Stimulated activated CD4-positive, alpha-beta T cell treated with anti-CD3 and anti-CD28 coated beads, Interleukin-15, amount 100 ng/mL, for 24 hours (primary cell): Measurements from ENCODE around the gene PPIL6.

Experiments
- DNase-seq: peaks from one replicate; pipeline ENCODE4 v3.0.0-alpha.2; 2020

The PPIL6 gene

DNA sequence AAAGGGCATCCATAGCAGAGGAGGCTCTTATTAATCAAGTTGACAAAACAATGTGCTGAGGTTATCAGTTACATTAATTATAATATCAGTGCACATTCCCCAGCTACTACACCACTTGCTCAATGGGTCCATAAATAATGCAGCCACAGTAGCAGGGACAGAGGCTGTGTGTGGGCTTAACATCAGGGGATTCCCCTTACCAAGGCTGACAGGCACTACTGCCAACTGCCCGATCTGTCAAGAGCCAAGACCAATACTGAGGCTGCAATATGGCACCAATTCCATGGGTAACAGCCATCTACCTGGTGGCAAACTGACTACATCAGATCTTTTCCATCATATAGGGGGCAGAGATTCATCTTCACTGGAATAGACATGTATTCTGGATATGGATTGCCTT, 80.1 kb downstream of the PPIL6 start:
- no peak for DNase-seq

DNA sequence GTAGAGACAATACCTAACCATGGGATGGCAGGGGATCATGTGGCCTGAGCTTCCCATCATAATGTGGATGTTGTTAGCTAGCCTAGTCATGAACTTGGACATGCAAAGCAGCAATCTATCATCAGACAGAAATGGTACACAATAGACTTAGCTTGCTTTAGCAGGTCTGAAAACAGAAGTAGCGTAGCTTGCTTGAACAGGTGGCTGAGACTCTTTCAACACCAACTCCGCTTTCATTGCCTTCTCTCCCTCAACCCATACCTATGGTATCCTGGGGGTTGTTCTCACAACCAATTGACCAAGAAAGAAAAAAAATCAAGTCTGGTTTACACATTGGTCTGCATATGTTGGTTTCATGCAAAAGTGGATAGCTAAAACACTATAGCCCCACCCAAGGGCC, 81.2 kb downstream of the PPIL6 start:
- DNase-seq: no peak

DNA sequence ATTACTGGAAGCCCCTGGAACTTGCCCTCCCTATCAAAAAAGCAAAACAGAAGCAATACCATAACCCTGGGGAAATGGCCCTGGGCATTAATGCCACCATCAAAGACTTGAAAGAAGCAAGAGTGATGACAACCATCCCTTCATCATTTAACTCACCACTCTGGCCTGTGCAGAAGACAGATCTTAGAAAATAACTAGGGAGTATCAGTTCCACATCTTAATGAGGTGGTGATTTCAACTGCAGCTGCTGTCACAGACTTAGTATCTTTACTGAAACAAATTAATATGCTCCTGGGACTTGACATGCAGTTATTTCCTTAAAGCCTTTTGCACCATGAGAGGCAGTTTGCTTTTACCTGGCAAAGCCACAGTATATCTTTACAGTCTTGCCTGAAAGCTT, 82.2 kb downstream of the PPIL6 start:
- no peak for DNase-seq

DNA sequence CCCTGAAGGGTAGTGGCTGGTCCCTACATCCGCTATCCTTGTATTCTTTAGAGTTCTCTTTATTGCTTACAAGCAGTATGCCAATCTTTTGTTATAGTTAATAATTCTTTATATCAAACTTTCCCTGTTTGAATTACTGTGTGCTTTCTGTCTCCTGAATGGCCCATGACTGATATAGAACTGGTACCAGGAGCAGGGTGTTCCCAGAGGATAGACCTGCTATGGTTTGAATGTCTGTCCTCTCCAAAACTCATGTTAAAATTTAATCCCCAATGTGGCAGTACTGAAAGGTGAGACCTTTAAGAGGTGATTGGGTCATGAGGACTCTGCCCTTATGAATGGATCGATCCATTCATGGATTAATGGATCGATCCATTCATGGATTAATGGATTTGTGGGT, 84.2 kb downstream of the PPIL6 start:
- DNase-seq: no peak

DNA sequence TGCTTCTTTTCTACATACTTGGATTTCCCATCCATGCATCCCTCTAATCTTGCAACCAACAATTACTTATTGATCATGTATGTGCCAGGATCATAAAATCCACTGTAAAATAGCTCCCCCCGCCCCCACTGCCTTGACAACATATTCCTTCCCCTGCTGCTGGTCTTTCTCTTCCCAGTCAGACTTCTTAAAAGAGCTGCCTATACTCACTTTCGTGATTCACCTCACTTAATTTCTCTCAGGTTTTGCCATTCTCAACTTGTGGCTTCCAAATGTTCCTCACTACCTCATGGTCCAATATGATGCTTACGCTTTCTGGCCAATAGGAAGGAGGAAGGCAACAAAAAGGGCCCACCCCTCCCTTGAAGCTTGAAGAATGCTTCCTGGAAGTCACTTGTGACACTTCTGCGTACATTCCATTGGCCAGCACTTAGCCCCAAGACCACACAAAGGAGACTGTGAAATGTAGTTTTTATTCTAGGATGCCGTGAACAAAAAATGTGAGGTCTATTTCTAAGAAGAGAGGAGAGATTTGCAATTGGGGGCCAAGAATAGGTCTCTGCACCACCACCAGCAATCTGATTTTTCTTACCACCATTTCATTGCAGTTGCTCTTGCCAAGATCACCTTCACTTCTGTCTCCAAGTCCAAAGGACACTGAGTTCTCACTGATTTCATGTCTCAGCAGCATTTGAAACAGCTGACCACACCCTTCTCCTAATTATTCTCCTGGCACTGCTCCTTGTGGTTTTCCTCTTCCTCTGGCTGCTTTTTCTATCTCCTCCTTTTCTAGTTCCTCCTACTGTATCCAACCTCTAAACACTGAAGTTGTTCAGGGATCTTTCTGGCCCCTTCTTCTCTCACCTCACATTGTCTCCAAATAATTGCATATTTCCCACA, 88.9 kb downstream of the PPIL6 start:
- no peak for DNase-seq

DNA sequence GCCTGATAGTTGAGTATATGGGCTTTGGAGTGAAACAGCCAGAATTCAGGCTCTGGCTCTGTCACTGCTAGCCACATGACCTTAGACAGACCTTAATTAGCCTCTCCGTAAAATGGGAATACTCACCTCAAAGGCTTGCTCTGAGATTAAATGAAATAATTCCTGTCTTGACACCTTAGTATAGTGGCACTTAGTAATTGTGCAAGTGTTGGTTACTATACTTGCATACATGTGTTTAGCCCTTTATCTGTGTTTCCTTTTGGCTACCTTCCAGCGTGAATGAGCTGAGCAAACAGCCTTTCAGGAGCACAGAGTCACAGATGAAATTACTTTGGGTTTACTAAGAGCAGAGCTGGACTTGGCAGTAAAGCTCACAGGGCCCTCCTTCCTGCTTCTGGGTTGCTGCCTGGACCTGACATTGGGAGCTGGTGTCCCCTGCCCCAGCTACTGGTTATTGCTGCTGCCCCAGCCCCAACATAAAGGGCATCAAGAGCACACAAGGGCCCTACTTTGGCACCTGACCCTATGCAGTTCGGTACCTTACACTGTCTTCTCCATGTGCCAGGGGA, 90.9 kb downstream of the PPIL6 start:
- no peak for DNase-seq

DNA sequence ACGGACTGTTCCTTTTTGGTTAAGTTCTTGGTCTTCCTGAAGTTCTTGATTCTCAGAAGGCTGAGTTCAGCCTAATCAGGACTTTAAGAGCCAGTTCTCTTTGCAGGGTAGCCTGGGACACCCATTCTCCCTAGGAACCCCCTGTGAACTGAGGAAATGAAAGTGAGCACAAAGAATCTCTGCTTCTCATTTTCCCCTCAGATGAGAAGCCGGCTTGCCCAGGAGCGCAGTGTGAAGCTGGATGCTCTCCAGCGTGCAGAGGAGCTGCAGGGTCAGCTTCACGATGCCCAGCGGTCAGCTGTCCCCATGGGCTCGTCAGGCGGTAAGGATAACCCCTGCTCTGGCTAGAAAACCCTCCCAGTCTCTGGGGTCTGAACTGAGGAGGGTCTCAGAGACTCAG, 92.2 kb downstream of the PPIL6 start:
- DNase-seq: no peak

DNA sequence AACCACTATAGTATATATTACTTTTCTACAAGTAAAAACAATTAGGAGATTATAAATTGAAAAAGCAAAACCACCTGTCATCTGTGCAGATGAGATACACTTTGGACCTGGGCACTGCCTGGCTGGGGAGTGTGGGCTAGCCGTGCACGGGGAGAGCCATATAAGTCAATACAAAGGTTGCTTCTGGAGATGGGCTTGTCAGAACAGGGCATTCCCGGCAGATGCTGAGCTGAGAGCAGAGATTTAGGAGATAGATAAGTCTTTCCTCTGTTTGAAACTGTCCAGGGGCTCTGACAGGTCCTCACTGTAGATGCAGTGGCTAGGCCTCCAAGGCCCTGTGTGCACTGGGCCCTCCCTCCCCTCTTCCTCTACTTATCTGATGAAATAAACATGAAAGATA, 92.6 kb downstream of the PPIL6 start:
- no peak for DNase-seq

DNA sequence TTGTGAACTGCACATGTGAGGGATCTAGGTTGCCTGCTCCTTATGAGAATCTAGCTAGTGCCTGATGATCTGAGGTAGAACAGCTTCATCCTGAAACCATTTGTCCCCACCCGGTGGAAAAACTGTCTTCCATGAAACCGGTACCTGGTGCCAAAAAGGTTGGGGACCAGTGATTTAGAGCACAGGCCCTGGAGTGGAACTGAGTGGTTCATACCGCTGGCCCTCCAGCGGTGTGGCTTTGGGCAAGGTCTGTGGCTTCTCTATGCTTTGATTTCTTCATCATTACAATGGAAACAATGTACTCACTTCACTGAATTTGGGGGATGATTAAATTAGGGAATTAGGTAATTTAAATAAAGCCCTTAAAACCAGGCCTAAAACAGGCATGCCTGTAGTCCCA, 94.4 kb downstream of the PPIL6 start:
- no peak for DNase-seq

DNA sequence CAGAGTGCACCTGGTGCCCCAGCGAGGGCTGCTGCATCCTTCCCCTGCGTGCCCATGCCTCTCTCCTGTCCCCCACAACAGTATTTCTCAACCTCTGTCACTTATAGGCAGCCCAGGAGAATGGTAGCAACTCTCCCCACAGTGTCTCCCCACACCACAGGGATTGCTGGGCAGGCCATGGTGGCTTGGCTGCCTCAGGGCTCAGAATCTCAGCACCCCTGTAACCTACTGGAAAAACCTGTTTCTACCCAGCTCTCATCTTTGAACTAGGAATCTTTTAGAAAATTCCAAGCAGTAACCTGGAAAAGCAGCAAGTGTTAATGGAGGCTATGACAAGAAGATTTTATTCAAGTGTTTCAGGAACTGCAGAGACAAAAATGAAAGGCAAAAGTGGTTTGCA, 96.2 kb downstream of the PPIL6 start:
- DNase-seq: no peak

DNA sequence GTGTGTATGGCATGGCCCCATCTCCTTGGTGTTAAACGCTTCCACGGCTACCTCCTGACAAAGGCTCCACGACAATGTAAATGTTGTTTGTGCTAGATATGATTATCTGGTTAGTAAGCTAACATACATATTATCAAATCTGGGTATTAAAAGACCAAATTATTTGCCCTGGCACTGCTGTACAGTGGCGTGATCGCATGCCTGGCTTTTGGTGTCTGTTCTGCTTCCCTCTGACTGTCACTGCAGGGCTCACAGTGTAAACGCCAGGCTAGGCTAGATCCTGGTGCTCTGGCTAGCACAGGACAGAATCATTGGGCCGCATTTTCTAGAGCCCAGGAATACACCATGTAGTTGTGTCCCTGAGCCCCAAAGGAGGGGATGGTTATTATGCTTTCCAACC, 96.9 kb downstream of the PPIL6 start:
- DNase-seq: no peak

DNA sequence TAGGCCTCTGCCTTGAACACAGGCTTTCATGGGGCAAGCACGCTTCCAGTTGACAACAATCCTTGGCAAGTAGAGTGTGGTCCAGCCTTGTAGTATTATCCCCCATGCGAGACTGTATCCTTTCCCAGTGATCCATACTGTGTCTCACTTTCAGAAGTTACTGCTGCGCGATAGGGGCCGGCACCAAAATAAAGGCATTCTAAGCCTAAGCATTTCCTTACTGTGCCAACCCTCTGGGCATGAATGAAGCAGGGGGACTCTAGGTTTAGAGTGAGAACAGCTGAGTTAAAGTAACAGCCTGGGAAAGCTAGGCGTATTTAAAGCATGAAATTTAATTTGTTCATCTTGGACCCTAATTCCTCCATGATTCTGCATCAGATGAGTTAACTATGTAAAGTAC, 97.5 kb downstream of the PPIL6 start:
- no peak for DNase-seq

DNA sequence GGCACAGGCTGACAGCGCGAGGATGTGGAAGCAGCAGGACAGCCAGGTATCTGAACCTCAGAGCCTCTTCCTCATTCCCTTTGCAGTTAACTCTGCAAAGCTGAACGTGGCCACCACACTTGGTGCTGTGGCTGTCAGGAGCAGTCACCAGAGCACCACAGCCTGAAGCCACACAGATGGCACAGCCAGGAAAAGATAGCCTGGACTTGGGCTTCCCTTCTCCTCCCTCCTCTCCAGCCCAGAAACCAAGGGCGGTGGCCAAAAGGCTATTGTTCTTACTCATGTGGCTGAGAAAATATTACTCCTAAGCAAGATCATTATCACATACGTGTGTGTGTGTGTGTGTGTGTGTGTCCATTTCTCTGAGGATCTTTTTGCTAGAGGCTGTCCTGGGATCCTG, 97.9 kb downstream of the PPIL6 start:
- DNase-seq: no peak

DNA sequence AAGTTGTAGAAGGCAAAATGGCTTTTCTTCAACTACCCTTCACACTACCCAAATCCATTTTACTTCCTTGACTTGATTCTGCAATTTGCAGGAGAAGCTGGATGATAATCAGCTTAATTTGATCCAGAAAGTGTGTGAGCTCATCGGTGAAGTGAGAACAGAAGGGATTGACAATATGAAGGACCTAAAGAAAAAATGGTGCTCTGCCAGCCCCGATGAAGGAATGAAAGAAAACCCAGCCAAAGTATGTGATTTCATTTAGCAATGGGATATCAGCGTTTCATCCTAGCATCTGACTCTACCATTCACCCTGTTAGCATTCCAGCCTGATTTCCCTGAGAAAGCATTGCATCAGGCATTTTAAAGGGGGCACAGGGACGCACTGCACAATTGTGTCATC, 99.6 kb downstream of the PPIL6 start:
- DNase-seq: no peak
